ENCODE results near the gene EGFL7. TPM values are rescaled to one million over a fixed set of nuclear protein-coding genes. Genes with fewer than 3 reads are reported as not detected.

The EGFL7 gene
- total and polyA plus RNA-seq, 2 of the 8 experiments (the other 6 are each of a cell fraction or from before 2014, with no cell fraction given) = 37.8 to 53.4 TPM

DNA sequence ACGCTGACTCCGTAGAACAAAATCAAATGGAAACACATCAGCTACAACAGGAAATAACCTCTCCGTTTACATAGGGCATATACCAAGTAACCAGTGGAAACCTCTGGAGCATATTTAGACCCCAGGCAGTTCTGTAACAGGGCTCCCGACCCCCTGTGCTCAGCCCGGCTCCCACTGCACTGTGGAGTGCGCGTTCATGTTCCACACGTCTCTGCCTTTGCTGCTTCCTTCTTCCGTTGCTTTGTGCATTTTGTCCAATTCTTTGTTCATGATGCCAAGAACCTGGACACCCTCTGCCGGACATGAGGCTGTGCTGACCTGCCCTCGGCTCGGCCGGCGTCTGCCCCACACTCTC is 30.4 kb downstream of the EGFL7 start (continued):
- no peak for TF ChIP-seq TCF12 (IDR thresholded peaks at IDR 0.05; ENCODE audit: low read depth, low read length)
- TF ChIP-seq CTBP2 (IDR thresholded peaks at IDR 0.05; ENCODE audit: borderline replicate concordance, insufficient read depth, insufficient read length, low read length) = no peak
- TF ChIP-seq, protein P1, sequence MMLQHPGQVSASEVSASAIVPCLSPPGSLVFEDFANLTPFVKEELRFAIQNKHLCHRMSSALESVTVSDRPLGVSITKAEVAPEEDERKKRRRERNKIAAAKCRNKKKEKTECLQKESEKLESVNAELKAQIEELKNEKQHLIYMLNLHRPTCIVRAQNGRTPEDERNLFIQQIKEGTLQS (IDR thresholded peaks at IDR 0.05; ENCODE audit: insufficient read depth, low read depth, low read length) = no peak
